GM12891 (cell line): ENCODE results near the gene AFDN.

Source experiments
- POLR2A ChIP-seq: IDR thresholded peaks from 2 replicates; pipeline ENCODE4 v1.6.1; 2011; ENCODE audit warnings: low read depth, low read length, control low read depth
- SPI1 ChIP-seq: IDR thresholded peaks from 2 replicates; pipeline ENCODE4 v1.6.1; 2011; ENCODE audit warnings: low read depth, low read length, control low read depth

DNA sequence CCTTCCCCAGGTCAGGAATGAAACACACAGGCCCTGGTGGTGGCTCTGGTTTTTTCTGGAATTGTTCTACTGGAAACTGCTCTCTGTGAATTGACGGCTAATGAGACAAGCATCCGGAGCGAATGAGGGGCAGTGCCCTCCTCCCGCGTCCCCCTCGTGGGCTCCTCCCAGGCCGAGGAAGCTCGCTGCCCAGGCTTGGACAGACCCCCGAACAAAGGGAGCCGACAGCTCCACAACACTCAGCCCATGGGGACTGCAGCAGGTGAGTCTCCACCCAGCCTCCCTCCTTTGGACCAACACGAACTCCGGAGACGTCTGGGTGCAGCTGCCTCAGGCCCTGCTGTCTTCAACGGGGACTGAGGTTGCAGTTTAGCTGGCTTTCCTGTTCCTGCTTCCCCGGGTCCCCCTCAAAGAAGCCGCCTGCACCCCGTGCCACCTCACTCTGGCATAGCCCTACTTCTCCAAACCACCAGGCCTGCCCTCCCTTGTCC, 31.3 kb upstream of the AFDN start:
- TF ChIP-seq POLR2A, result no peak
- no peak for TF ChIP-seq SPI1
